MM.1S (cell line): ENCODE measurements around the gene CACNA1C.

Experiments used
- DNase-seq: peaks from one replicate; pipeline ENCODE4 v3.0.0-alpha.2; 2015
- H2AFZ ChIP-seq: fragments of 300-600 bp; sonication (generic); 2 replicates; pipeline ENCODE4 v1.6.0; 2016; ENCODE audit warnings: antibody characterized with exemption, low read length
- H3F3A ChIP-seq: fragments of 300-600 bp; sonication (generic); 2 replicates; pipeline ENCODE4 v1.6.1; 2016; ENCODE audit warnings: mild to moderate bottlenecking, antibody characterized with exemption, low read length, moderate library complexity, mixed read lengths; ENCODE audit not compliant: insufficient read depth
- H3K27ac ChIP-seq: fragments of 300-600 bp; sonication (generic); 2 replicates; pipeline ENCODE4 v1.5.1; 2016; ENCODE audit warnings: mild to moderate bottlenecking, low read length
- H3K27me3 ChIP-seq: fragments of 300-600 bp; sonication (generic); replicated peaks from 2 replicates; pipeline ENCODE4 v1.6.0; 2016; ENCODE audit warnings: low read length; ENCODE audit not compliant: insufficient read depth
- H3K36me3 ChIP-seq: fragments of 300-600 bp; sonication (generic); replicated peaks from 2 replicates; pipeline ENCODE4 v1.6.1; 2016; ENCODE audit warnings: mild to moderate bottlenecking, low read length, mixed read lengths; ENCODE audit not compliant: insufficient read depth
- H3K4me1 ChIP-seq: fragments of 300-600 bp; sonication (generic); 2 replicates; pipeline ENCODE4 v1.6.1; 2016; ENCODE audit warnings: low read length, mixed read lengths
- H3K4me2 ChIP-seq: fragments of 300-600 bp; sonication (generic); 2 replicates; pipeline ENCODE4 v1.6.0; 2016; ENCODE audit warnings: low read depth, low read length
- H3K4me3 ChIP-seq: fragments of 300-600 bp; sonication (generic); 2 replicates; pipeline ENCODE4 v1.5.1; 2016; ENCODE audit warnings: low read length, mixed read lengths
- H3K79me2 ChIP-seq: fragments of 300-600 bp; sonication (generic); 2 replicates; pipeline ENCODE4 v1.6.1; 2016; ENCODE audit warnings: mixed run types, low read length, mixed read lengths
- H3K9ac ChIP-seq: fragments of 300-600 bp; sonication (generic); 2 replicates; pipeline ENCODE4 v1.6.1; 2016; ENCODE audit warnings: low read length, mixed read lengths
- H3K9me2 ChIP-seq: fragments of 300-600 bp; sonication (generic); replicated peaks from 2 replicates; pipeline ENCODE4 v1.6.1; 2016; ENCODE audit warnings: mild to moderate bottlenecking, low read length, mixed read lengths; ENCODE audit not compliant: insufficient read depth
- H3K9me3 ChIP-seq: fragments of 300-600 bp; sonication (generic); replicated peaks from 2 replicates; pipeline ENCODE4 v1.6.1; 2016; ENCODE audit warnings: mild to moderate bottlenecking, low read length, mixed read lengths; ENCODE audit not compliant: insufficient read depth
- H4K20me1 ChIP-seq: fragments of 300-600 bp; sonication (generic); 2 replicates; pipeline ENCODE4 v1.6.1; 2016; ENCODE audit warnings: mild to moderate bottlenecking, low read length, moderate library complexity, mixed read lengths; ENCODE audit not compliant: insufficient read depth
- CTCF ChIP-seq: fragments of 300-600 bp; sonication (generic); IDR thresholded peaks from 2 replicates; pipeline ENCODE4 v1.5.1; 2016; ENCODE audit warnings: antibody characterized with exemption, low read length, mixed read lengths
- EZH2 ChIP-seq: fragments of 300-600 bp; sonication (generic); optimal IDR thresholded peaks from 2 replicates; pipeline ENCODE3; 2017; ENCODE audit warnings: low read depth, mild to moderate bottlenecking, antibody characterized with exemption, low read length, mixed read lengths
- EZH2phosphoT487 ChIP-seq: fragments of 300-600 bp; sonication (generic); IDR thresholded peaks from 2 replicates; pipeline ENCODE4 v1.6.1; 2018; ENCODE audit warnings: antibody characterized with exemption, low read length

CACNA1C gene

GRCh38 chr12:2498964-2499500, 446.2 kb downstream of the CACNA1C start:
- 0 out of 2 replicates have a peak, but pooled peaks cover 7% of the 10 kb centered on the region for H3K4me1 ChIP-seq
- no peaks in the 10 kb centered on the region for H3K36me3 ChIP-seq
- no peak overlapping the region for H2AFZ ChIP-seq
- H4K20me1 ChIP-seq: no peaks in the 10 kb centered on the region
- H3K9ac ChIP-seq: no peak overlapping the region
- no peaks in the 10 kb centered on the region for H3K9me3 ChIP-seq
- no peak overlapping the region for H3K4me3 ChIP-seq
- TF ChIP-seq EZH2phosphoT487 (no peak), CTCF (no peak), EZH2 (no peak)
- no peaks in the 10 kb centered on the region for H3K27me3 ChIP-seq
- H3K27ac ChIP-seq: no peak overlapping the region
- no peaks in the 10 kb centered on the region for H3F3A ChIP-seq
- no peak overlapping the region for H3K4me2 ChIP-seq
- no peaks in the 10 kb centered on the region for H3K79me2 ChIP-seq
- no peaks in the 10 kb centered on the region for H3K9me2 ChIP-seq
- no peak for DNase-seq

GRCh38 chr12:2501464-2502191, 448.8 kb downstream of the CACNA1C start:
- Histone ChIP-seq H3K79me2 (no peaks in the 10 kb centered on the region), H3K4me1 (no peaks in the 10 kb centered on the region), H3K27ac (no peak overlapping the region), H3K9ac (no peak overlapping the region), H3K36me3 (no peaks in the 10 kb centered on the region), H3K9me3 (no peaks in the 10 kb centered on the region), H3F3A (no peaks in the 10 kb centered on the region), H2AFZ (no peak overlapping the region), H3K27me3 (no peaks in the 10 kb centered on the region), H4K20me1 (no peaks in the 10 kb centered on the region), H3K4me3 (no peak overlapping the region), H3K9me2 (no peaks in the 10 kb centered on the region), H3K4me2 (no peak overlapping the region)
- DNase-seq: no peak
- TF ChIP-seq EZH2: no peak
- TF ChIP-seq CTCF: no peak
- TF ChIP-seq EZH2phosphoT487: no peak

- no peak overlapping the region for H2AFZ ChIP-seq
Measured at GRCh38 chr12:2503036-2503435, 450.2 kb downstream of the CACNA1C start.

More at GRCh38 chr12:2503036-2503435, 450.2 kb downstream of the CACNA1C start:
- no peak for TF ChIP-seq EZH2phosphoT487
- no peak for TF ChIP-seq CTCF
- no peak for TF ChIP-seq EZH2
- Histone ChIP-seq H3K9me2 (no peaks in the 10 kb centered on the region), H3K4me3 (no peak overlapping the region), H4K20me1 (no peaks in the 10 kb centered on the region), H3K27me3 (no peaks in the 10 kb centered on the region), H3K4me2 (no peak overlapping the region), H3K79me2 (no peaks in the 10 kb centered on the region), H3K4me1 (no peaks in the 10 kb centered on the region), H3K9me3 (no peaks in the 10 kb centered on the region), H3K36me3 (no peaks in the 10 kb centered on the region), H3K9ac (no peak overlapping the region), H3F3A (no peaks in the 10 kb centered on the region), H3K27ac (no peak overlapping the region)
- DNase-seq: no peak
